ENCODE measurements around the gene PROSER3.

- TF ChIP-seq POLR2A (IDR thresholded peaks at IDR 0.05; ENCODE audit: low read depth, low read length) (no peak), CTCF (conservative IDR thresholded peaks at IDR 0.05; ENCODE audit: low read depth, low read length) (no peak), RCOR1 (IDR thresholded peaks at IDR 0.05; ENCODE audit: insufficient replicate concordance, low read length) (no peak)
These were observed 18.5 kb upstream of the PROSER3 start for GRCh38 chr19:35739275-35740107.

Data from IMR-90 (cell line).